GM18498 (cell line): ENCODE measurements around the gene ZBTB49.
"Not testable (repeated sequence)": the region's sequence is repeated elsewhere in the genome, so short reads cannot be mapped to it uniquely, and the experiment has no call there.

Source experiments
- ATAC-seq: cut with Tn5 transposase; IDR thresholded peaks from one replicate; pipeline ENCODE4 v1.9.1; 2021; ENCODE audit warnings: mild to moderate bottlenecking, moderate library complexity; ENCODE audit not compliant: unreplicated experiment

Gene ZBTB49

GRCh38 chr4:4323705-4324534, 33.9 kb downstream of the ZBTB49 start:
- no peak for ATAC-seq

- ATAC-seq, result no peak
Measured at GRCh38 chr4:4325321-4325720, 35.3 kb downstream of the ZBTB49 start.

- no peak for ATAC-seq
Measured at GRCh38 chr4:4326166-4326565, 36.1 kb downstream of the ZBTB49 start.

GRCh38 chr4:4327652-4328121, 37.6 kb downstream of the ZBTB49 start:
- ATAC-seq, result no peak

- ATAC-seq, result no peak
Measured at GRCh38 chr4:4328206-4328605, 38.2 kb downstream of the ZBTB49 start.

GRCh38 chr4:4328840-4329239, 38.8 kb downstream of the ZBTB49 start:
- no peak for ATAC-seq

GRCh38 chr4:4329496-4329895, 39.4 kb downstream of the ZBTB49 start:
- ATAC-seq, result no peak

GRCh38 chr4:4330794-4331193, 40.7 kb downstream of the ZBTB49 start:
- ATAC-seq, result no peak

- ATAC-seq, result no peak
Measured at GRCh38 chr4:4332529-4332928, 42.5 kb downstream of the ZBTB49 start.

- no peak for ATAC-seq
Measured at GRCh38 chr4:4333265-4333706, 43.2 kb downstream of the ZBTB49 start.

- ATAC-seq, result peak; percentile 64
Measured at GRCh38 chr4:4334798-4335520, 44.9 kb downstream of the ZBTB49 start.

GRCh38 chr4:4338210-4339001, 48.4 kb downstream of the ZBTB49 start:
- ATAC-seq, result no peak

- ATAC-seq, result no peak
Measured at GRCh38 chr4:4339504-4340085, 49.5 kb downstream of the ZBTB49 start.

GRCh38 chr4:4341861-4342650, 52.0 kb downstream of the ZBTB49 start:
- no peak for ATAC-seq

GRCh38 chr4:4343038-4343437, 53.0 kb downstream of the ZBTB49 start:
- ATAC-seq, result no peak

GRCh38 chr4:4344915-4345527, 55.0 kb downstream of the ZBTB49 start:
- peak; percentile 50 for ATAC-seq

- ATAC-seq, result no peak
Measured at GRCh38 chr4:4347585-4347984, 57.5 kb downstream of the ZBTB49 start.

GRCh38 chr4:4348585-4348984, 58.5 kb downstream of the ZBTB49 start:
- ATAC-seq, result not testable (repeated sequence)

GRCh38 chr4:4349867-4350266, 59.8 kb downstream of the ZBTB49 start:
- no peak for ATAC-seq

- ATAC-seq, result no peak
Measured at GRCh38 chr4:4350909-4351308, 60.9 kb downstream of the ZBTB49 start.
